Ectodermal cell (in vitro differentiated cells): ENCODE measurements around the gene DEK.
"Not testable (repeated sequence)": the region's sequence is repeated elsewhere in the genome, so short reads cannot be mapped to it uniquely, and the experiment has no call there.

ENCODE experiments used
- H3K27ac ChIP-seq: 2 replicates; pipeline ENCODE4 v1.7.0; 2013; ENCODE audit warnings: mild to moderate bottlenecking, low read depth, low read length; ENCODE audit not compliant: insufficient read depth, poor library complexity, severe bottlenecking
- H3K27me3 ChIP-seq: 2 replicates; pipeline ENCODE4 v1.7.0; 2013; ENCODE audit warnings: mild to moderate bottlenecking, low read length; ENCODE audit not compliant: insufficient read depth, control insufficient read depth, poor library complexity, severe bottlenecking
- H3K36me3 ChIP-seq: one replicate; pipeline ENCODE4 v1.7.0; 2013; ENCODE audit warnings: low read length; ENCODE audit not compliant: control insufficient read depth, insufficient read depth
- H3K4me1 ChIP-seq: one replicate; pipeline ENCODE4 v1.7.0; 2013; ENCODE audit warnings: low read length; ENCODE audit not compliant: control insufficient read depth, insufficient read depth
- H3K4me3 ChIP-seq: 2 replicates; pipeline ENCODE4 v1.7.0; 2013; ENCODE audit warnings: low read depth, low read length, control low read depth; ENCODE audit not compliant: insufficient read depth
- H3K9me3 ChIP-seq: 2 replicates; pipeline ENCODE4 v1.7.0; 2013; ENCODE audit warnings: mild to moderate bottlenecking, low read length, moderate library complexity; ENCODE audit not compliant: control insufficient read depth
- WGBS, 2 experiments: methylation state at CpG; one replicate each; pipeline ENCODE4 v1.1.7; 2013; ENCODE audit warnings: missing lambda C conversion rate in 2 of 2; 5-methylcytosine and 5-hydroxymethylcytosine counted together

The DEK gene

DNA sequence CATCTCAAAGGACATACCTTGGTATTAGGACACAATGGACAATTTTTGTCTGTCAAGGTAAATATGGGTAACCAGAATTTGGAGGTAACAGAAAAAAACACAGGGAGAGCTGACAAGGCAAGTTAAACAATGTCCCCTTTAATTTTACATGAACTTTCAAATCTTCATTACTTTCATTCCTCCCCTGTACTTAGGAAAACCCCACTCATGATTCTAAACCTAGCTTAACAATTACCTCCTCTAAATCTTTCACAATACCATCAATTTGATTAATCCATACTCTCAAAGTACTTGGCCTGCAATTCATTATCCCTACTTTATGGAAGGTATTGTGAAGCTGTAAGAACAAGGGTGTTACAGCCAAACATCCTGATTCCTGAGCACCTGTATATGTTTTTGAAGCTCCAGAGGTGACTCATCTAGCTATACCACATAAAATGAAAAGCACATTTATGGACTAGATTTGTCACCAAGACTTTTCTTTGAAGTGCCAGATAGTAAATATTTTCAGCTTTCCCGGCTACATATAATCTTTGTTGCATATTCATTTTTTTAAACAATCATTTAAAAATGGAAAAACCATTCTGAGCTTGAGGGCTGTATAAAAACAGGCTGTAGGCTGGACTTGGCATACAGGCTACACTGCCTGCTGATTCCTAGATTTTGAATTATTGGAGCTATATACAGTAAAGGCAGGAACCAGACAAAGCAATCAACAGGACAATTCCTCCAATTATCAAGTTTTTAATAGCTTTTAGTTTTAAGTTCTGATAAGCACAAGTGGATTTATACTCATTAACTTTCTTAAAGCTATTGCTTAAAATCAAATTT lies 22.9 kb downstream of the DEK start:
- WGBS, 2 experiments, result 88% methylated on average over 1 of the region's 1 CpG; no CpG with 5 or more reads in 1 of the 2 experiments
- H3K4me3 ChIP-seq, result no peak overlapping the region
- no peaks in the 10 kb centered on the region for H3K9me3 ChIP-seq
- no peak overlapping the region for H3K27ac ChIP-seq
- no peaks in the 10 kb centered on the region for H3K4me1 ChIP-seq
- H3K27me3 ChIP-seq, result no peaks in the 10 kb centered on the region
- peaks cover 60% of the 10 kb centered on the region for H3K36me3 ChIP-seq

DNA sequence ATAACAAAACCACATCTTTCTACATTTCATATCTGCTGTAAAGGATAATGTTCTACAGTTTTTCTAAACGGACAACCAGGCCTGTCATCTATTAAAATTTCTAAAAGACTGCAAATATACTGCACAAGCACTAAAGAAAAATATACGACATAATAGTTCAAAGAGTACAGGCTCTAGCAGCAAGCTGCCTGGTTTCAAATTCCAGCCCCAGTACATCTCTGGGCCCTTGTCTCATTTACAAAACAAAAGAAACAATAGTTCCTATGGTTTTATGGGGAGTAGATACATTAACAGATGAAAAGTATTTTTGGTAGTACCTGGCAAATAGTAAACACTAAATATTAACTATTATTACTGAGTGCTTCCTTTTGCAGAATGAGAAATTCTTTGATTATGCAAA lies 24.1 kb downstream of the DEK start:
- Histone ChIP-seq H3K27ac (no peak overlapping the region), H3K4me1 (no peaks in the 10 kb centered on the region), H3K27me3 (no peaks in the 10 kb centered on the region), H3K4me3 (no peak overlapping the region), H3K36me3 (peaks cover 64% of the 10 kb centered on the region), H3K9me3 (no peaks in the 10 kb centered on the region)
- WGBS, 2 experiments, result 86 to 90% methylated on average over 2 of the region's 2 CpGs

DNA sequence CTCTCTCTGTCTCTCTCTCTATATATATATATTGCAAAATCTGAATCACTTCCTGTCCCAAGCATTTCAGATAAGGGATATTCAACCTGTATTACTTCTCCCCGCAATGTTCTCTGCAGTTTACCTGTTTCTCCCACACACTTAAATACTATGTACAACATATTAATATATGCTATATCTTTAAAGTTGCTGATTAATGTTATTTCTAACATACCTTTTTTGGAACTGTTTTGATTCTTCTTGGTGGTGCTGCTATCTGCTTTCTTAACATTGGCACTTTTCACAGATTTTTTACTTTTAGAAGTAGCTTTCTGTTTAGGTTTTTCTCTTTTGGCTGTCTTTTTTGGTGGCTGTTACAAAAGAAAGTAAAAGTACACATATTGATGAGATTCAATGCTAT lies 27.2 kb downstream of the DEK start:
- Histone ChIP-seq H3K4me1 (no peaks in the 10 kb centered on the region), H3K4me3 (no peak overlapping the region), H3K9me3 (no peaks in the 10 kb centered on the region), H3K36me3 (peaks cover 65% of the 10 kb centered on the region), H3K27ac (no peak overlapping the region), H3K27me3 (no peaks in the 10 kb centered on the region)
- WGBS, 2 experiments, result 80% methylated on average over 1 of the region's 1 CpG; no CpG with 5 or more reads in 1 of the 2 experiments

DNA sequence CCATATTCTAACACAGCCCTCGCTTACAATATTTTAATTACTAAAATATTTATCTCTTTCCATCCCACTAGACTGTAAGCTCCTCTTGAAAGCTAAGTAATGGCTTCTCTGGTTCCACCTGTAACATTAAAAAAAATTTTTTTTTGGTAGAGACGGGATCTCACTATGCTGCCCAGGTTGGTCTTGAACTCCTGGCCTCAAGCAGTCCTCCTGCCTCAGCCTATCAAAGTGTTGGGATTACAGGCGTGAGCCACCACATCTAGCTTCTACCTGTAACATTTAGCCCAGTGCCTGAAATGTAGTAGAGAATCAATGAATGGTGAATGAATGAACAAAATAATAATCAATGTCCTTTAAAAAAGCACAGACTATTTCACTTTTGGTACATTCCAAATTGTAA lies 28.8 kb downstream of the DEK start:
- H3K27ac ChIP-seq, result no peak overlapping the region
- no peaks in the 10 kb centered on the region for H3K27me3 ChIP-seq
- H3K9me3 ChIP-seq, result no peaks in the 10 kb centered on the region
- no peak overlapping the region for H3K4me3 ChIP-seq
- peaks cover 64% of the 10 kb centered on the region for H3K36me3 ChIP-seq
- no peaks in the 10 kb centered on the region for H3K4me1 ChIP-seq
- WGBS, 2 experiments, result 94 to 98% methylated on average over 3 of the region's 3 CpGs

DNA sequence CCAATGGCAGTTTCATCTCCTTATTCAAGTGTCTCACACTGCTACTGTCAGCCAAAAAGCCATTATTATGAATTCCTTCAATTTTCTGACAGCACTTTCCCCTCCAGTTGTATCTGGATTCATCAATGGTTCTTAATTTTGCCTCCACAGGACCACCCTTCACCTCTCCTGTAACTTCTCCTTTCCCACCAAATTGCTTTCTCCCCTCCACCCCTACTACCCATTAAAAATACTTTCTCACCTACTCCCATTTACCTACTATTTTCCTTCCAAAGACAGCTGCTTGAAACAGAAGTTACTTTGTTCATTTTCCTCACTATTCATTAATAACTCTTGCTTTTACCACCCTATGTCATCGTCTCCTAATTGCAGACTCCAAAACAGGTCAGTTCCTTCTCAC lies 29.8 kb downstream of the DEK start:
- Histone ChIP-seq H3K27me3 (no peaks in the 10 kb centered on the region), H3K36me3 (peaks cover 57% of the 10 kb centered on the region), H3K4me3 (no peak overlapping the region), H3K4me1 (no peaks in the 10 kb centered on the region), H3K9me3 (no peaks in the 10 kb centered on the region), H3K27ac (no peak overlapping the region)
- 98% methylated on average over 1 of the region's 1 CpG for WGBS, 2 experiments

DNA sequence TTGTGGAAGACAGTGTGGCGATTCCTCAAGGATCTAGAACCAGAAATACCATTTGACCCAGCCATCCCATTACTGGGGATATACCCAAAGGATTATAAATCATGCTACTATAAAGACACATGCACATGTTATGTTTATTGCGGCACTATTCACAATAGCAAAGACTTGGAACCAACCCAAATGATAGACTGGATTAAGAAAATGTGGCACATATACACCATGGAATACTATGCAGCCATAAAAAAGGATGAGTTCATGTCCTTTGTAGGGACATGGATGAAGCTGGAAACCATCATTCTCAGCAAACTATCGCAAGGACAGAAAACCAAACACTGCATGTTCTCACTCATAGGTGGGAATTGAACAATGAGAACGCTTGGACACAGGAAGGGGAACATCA lies 30.6 kb downstream of the DEK start:
- H3K36me3 ChIP-seq, result peaks cover 55% of the 10 kb centered on the region
- not testable (repeated sequence) for H3K4me1 ChIP-seq, H3K27ac ChIP-seq, H3K9me3 ChIP-seq, H3K4me3 ChIP-seq, H3K27me3 ChIP-seq
- 87 to 97% methylated on average over 2 to 3 of the region's 4 CpGs for WGBS, 2 experiments

DNA sequence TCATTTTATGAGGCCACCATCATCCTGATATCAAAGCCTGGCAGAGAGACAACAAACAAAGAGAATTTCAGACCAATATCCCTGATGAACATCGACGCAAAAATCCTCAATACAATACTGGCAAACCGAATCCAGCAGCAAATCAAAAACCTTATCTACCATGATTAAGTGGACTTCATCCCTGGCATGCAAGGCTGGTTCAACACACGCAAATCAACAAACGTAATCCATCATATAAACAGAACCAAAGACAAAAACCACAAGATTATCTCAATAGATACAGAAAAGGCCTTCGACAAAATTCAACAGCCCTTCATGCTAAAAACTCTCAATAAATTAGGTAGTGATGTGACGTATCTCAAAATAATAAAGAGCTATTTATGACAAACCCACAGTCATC lies 32.5 kb downstream of the DEK start:
- peaks cover 50% of the 10 kb centered on the region for H3K36me3 ChIP-seq
- not testable (repeated sequence) for H3K9me3 ChIP-seq, H3K27me3 ChIP-seq, H3K4me1 ChIP-seq, H3K4me3 ChIP-seq, H3K27ac ChIP-seq
- 97 to 99% methylated on average over 7 of the region's 7 CpGs for WGBS, 2 experiments

DNA sequence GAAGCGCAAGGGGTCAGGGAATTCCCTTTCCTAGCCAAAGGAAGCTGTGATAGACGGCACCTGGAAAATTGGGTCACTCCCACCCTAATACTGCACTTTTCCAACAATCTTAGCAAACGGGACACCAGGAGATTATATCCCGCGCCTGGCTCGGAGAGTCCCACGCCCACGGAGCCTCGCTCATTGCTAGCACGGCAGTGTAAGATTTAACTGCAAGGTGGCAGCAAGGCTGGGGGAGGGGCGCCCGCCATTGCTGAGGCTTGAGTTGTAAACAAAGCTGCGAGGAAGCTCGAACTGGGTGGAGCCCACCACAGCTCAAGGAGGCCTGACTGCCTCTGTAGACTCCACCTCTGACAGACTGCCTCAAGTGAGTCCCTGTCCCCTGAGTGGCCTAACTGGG lies 35.7 kb downstream of the DEK start:
- peaks cover 31% of the 10 kb centered on the region for H3K36me3 ChIP-seq
- not testable (repeated sequence) for H3K27ac ChIP-seq, H3K4me1 ChIP-seq, H3K4me3 ChIP-seq, H3K9me3 ChIP-seq, H3K27me3 ChIP-seq
- 97% methylated on average over 14 of the region's 14 CpGs for WGBS, 2 experiments

DNA sequence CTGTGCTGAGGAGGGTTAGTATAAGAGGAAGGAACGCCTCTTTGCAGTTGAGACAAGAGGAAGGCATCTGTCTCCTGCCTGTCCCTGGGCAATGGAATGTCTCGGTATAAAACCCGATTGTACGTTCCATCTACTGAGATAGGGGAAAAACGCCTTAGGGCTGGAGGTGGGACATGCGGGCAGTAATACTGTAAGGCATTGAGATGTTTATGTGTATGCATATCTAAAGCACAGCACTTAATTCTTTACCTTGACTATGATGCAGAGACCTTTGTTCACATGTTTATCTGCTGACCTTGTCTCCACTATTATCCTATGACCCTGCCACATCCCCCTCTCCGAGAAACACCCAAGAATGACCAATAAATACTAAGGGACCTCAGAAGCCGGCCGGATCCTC lies 37.2 kb downstream of the DEK start:
- not testable (repeated sequence) for H3K27me3 ChIP-seq, H3K4me3 ChIP-seq, H3K9me3 ChIP-seq, H3K4me1 ChIP-seq, H3K27ac ChIP-seq
- whole genome bisulfite sequencing, 2 experiments, result 94 to 97% methylated on average over 9 of the region's 9 CpGs
- peaks cover 26% of the 10 kb centered on the region for H3K36me3 ChIP-seq

DNA sequence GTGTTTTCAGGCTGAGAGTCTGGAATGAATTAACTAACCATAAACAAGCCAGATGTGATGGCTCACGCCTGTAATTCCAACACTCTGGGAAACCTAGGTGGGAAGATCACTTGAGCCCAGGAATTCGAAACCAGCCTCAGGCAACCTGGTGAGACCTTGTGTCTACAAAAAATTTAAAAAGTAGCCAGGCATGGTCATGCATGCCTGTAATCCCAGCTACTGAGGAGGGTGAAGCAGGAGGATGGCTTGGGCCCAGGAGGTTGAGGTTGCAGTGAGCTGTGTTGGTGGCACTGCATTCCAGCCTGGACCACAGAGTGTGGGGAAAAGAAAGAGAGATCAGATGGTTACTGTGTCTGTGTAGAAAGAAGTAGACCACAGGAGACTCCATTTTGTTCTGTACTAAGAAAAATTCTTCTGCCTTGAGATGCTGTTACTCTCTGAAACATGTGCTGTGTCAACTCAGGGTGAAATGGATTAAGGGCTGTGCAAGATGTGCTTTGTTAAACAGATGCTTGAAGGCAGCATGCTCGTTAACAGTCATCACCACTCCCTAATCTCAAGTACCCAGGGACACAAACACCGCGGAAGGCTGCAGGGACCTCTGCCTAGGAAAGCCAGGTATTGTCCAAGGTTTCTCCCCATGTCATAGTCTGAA lies 37.8 kb downstream of the DEK start:
- 86 to 97% methylated on average over 5 of the region's 5 CpGs for WGBS, 2 experiments
- not testable (repeated sequence) for H3K4me1 ChIP-seq, H3K27me3 ChIP-seq, H3K9me3 ChIP-seq, H3K4me3 ChIP-seq, H3K27ac ChIP-seq
- peaks cover 22% of the 10 kb centered on the region for H3K36me3 ChIP-seq
